Spleen (tissue), 11 donors: ENCODE results near the gene GLB1L. TPM values are rescaled to one million over a fixed set of nuclear protein-coding genes. Genes with fewer than 3 reads are reported as not detected.

Experiments
- DNase-seq: peaks from one replicate; pipeline ENCODE4 v3.0.0-alpha.2; 2020
- H3K27ac ChIP-seq, 8 donors: fragments of 200-600 bp; sonication (generic) in 7 of 8; 1 replicate in 4 of 8; 2 replicates in 4 of 8; pipeline versions ENCODE4 v1.5.0 to v1.8.0; 2016 to 2021; ENCODE audit warnings: inconsistent platforms in 4 of 8, mild to moderate bottlenecking in 4 of 8, moderate library complexity in 1 of 8
- H3K27me3 ChIP-seq, 7 donors: fragments of 200-600 bp; sonication (generic) in 6 of 7; replicated peaks in 1 of 7; 1 replicate in 4 of 7; 2 replicates in 3 of 7; pipeline versions ENCODE4 v1.5.0 to v1.8.0; 2016 to 2021; ENCODE audit warnings: inconsistent platforms in 3 of 7, mild to moderate bottlenecking in 1 of 7
- H3K36me3 ChIP-seq, 6 donors: fragments of 200-600 bp; sonication (generic) in 5 of 6; 1 replicate in 4 of 6; 2 replicates in 2 of 6; pipeline versions ENCODE4 v1.5.0 to v1.8.0; 2016 to 2021; ENCODE audit warnings: inconsistent platforms in 2 of 6
- H3K4me1 ChIP-seq, 6 donors: fragments of 200-600 bp; sonication (generic) in 5 of 6; 1 replicate in 3 of 6; 2 replicates in 3 of 6; pipeline versions ENCODE4 v1.5.0 to v1.8.0; 2016 to 2021; ENCODE audit warnings: inconsistent platforms in 3 of 6
- H3K4me3 ChIP-seq, 8 donors: fragments of 200-600 bp; sonication (generic) in 7 of 8; 1 replicate in 4 of 8; 2 replicates in 4 of 8; pipeline versions ENCODE4 v1.5.0 to v1.8.0; 2016 to 2021; ENCODE audit warnings: inconsistent platforms in 4 of 8, mild to moderate bottlenecking in 4 of 8, moderate library complexity in 2 of 8
- H3K9me3 ChIP-seq, 8 donors: fragments of 200-600 bp; sonication (generic) in 7 of 8; 1 replicate in 4 of 8; 2 replicates in 4 of 8; pipeline versions ENCODE4 v1.5.0 to v1.8.0; 2016 to 2021; ENCODE audit warnings: inconsistent platforms in 4 of 8
- POLR2A ChIP-seq, 3 donors: fragments of 450-650 bp; IDR thresholded peaks; one replicate each; pipeline ENCODE4 v1.5.1; 2017; ENCODE audit warnings: antibody characterized with exemption in 3 of 3, mild to moderate bottlenecking in 1 of 3
- POLR2AphosphoS5 ChIP-seq, 3 donors: sonication (generic); formaldehyde crosslinking; IDR thresholded peaks; one replicate each; pipeline ENCODE4 v1.5.1; 2017; ENCODE audit warnings: antibody characterized with exemption in 3 of 3
- WGBS, 5 donors: extraction: QIAGEN DNeasy Blood & Tissue Kit in 3 of 5; methylation state at CpG; one replicate each; pipeline versions ENCODE4 v1.1.5 to v1.1.7; 2013 to 2018; 5-methylcytosine and 5-hydroxymethylcytosine counted together
- intact Hi-C: fragments of 100-400 bp; cut with DNase I; formaldehyde crosslinking; loops from one replicate; pipeline ENCODE4 v1.15.0; 2023; ENCODE audit warnings: low total_unique reads
- microRNA-seq, 3 donors: library from miRNA; unstranded; fragments of <30 nt; microRNA quantifications; one replicate each; pipeline versions ENCODE4 to v1.1.0, GENCODE V29; 2019 to 2020
- polyA plus RNA-seq, 3 donors: library from polyadenylated mRNA; stranded (reverse); fragments of 200-250 nt; gene quantifications; one replicate each; pipeline ENCODE4 v1.2.1, GENCODE V29; 2013
- small RNA-seq, 4 donors: library from RNA; depleted of rRNA; stranded (forward); fragments of <200 nt; gene quantifications; one replicate each; pipeline ENCODE3, GENCODE V24; 2016
- total RNA-seq, 7 donors: library from RNA; depleted of rRNA in 3 of 7; stranded (reverse); fragments of >200 nt in 3 of 7; fragmentation: NEBNext Ultra II Directional in 4 of 7; extraction: Animal tissue kit (Norgen Biotek cat#: 25700) in 4 of 7; gene quantifications; one replicate each; pipeline versions ENCODE4 v1.1.0 to v1.2.1, GENCODE V29; 2016 to 2021
- TF ChIP-seq, protein P1 (sequence below), 11 experiments: fragments of 200-600 bp in 7 of 11; fragments of 450-650 bp in 4 of 11; sonication (generic) in 4 of 11; IDR thresholded peaks in 8 of 11; conservative IDR thresholded peaks in 3 of 11; 1 replicate in 7 of 11; 2 replicates in 4 of 11; pipeline versions ENCODE4 v1.4.0 to v1.8.0; 2016 to 2021; ENCODE audit warnings: antibody characterized with exemption in 11 of 11, inconsistent platforms in 4 of 11, mild to moderate bottlenecking in 1 of 11
- donor health status: healthy with polysubstance abuse.
- donor health status: DM: no; HTN: no; CAD: no; lungs with moderate emphysema.
- donor health status: DM: no; HTN: no; CAD: no.
- donor health status: Bipolar disorder and iron deficiency.
- donor health status: healthy.
- donor health status: DM: no; HTN: no; CAD: no.
- donor health status: DM: yes; HTN: yes; CAD: no.

GLB1L gene
- total and polyA plus RNA-seq, 10 donors = 2.3 to 9.6 (median 7.5) TPM

DNA sequence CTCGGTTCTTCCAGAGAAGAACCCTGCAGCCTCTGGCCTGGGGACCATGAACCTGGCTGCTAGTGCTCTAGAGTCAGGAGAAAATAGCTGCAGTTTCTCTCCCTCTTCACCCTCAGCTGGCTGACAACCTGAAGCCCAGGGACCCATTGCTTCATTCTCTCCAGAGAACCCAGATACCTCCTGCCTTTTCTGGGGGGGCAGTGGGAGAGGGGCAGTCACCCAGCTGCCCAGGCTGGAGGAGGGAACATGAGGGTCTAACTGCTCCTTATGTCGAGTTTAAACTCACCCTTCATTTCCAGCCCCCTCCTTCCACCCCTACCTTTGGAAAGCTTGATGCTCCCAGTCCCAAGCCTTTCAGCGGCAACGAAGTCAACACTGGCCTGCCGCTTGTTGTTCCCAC, 46.3 kb downstream of the GLB1L start:
- no peak overlapping the region for H3K4me3 ChIP-seq
- WGBS, 5 donors = 82 to 90% (median 85%) methylated on average over 5 of the region's 5 CpGs
- peaks cover 0 to 20% (median 0%) of the 10 kb centered on the region in 7 donors for H3K27me3 ChIP-seq
- no peak for DNase-seq
- TF ChIP-seq, protein P1, sequence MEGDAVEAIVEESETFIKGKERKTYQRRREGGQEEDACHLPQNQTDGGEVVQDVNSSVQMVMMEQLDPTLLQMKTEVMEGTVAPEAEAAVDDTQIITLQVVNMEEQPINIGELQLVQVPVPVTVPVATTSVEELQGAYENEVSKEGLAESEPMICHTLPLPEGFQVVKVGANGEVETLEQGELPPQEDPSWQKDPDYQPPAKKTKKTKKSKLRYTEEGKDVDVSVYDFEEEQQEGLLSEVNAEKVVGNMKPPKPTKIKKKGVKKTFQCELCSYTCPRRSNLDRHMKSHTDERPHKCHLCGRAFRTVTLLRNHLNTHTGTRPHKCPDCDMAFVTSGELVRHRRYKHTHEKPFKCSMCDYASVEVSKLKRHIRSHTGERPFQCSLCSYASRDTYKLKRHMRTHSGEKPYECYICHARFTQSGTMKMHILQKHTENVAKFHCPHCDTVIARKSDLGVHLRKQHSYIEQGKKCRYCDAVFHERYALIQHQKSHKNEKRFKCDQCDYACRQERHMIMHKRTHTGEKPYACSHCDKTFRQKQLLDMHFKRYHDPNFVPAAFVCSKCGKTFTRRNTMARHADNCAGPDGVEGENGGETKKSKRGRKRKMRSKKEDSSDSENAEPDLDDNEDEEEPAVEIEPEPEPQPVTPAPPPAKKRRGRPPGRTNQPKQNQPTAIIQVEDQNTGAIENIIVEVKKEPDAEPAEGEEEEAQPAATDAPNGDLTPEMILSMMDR (IDR thresholded peaks at IDR 0.05 in 8 of 11, conservative IDR thresholded peaks at IDR 0.05 in 3 of 11) = no peak
- TF ChIP-seq POLR2A (IDR thresholded peaks at IDR 0.05) = no peak
- TF ChIP-seq POLR2AphosphoS5 (IDR thresholded peaks at IDR 0.05) = no peak
- no peaks in the 10 kb centered on the region for H3K36me3 ChIP-seq
- no peak overlapping the region for H3K27ac ChIP-seq
- no peaks in the 10 kb centered on the region for H3K9me3 ChIP-seq
- H3K4me1 ChIP-seq = no peaks in the 10 kb centered on the region
- intact Hi-C loops = no loop called here

DNA sequence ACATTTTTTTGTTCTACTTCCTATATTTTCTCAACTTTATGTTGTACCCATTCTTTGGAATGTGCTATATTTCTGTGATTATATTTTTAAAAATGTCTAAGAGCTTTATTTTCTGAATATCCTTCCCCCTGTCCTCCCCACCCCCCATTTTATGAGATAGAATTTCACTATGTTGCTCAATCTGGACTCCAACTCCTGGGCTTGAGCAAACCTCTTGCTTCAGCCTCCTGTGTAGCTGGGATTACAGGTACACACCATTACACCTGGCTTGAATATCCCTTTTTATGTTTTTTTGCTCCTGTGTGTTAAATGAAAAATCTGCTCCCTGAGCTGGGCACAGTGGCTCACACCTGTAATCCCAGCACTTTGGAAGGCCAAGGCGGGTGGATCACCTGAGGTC, 47.9 kb downstream of the GLB1L start:
- no peak for TF ChIP-seq POLR2A (IDR thresholded peaks at IDR 0.05)
- no peak for TF ChIP-seq POLR2AphosphoS5 (IDR thresholded peaks at IDR 0.05)
- TF ChIP-seq, protein P1 (IDR thresholded peaks at IDR 0.05 in 8 of 11, conservative IDR thresholded peaks at IDR 0.05 in 3 of 11) = no peak
- no peak for DNase-seq
- no peaks in the 10 kb centered on the region for H3K36me3 ChIP-seq
- no peak overlapping the region for H3K27ac ChIP-seq
- intact Hi-C loops = no loop called here
- H3K4me3 ChIP-seq = no peak overlapping the region
- H3K9me3 ChIP-seq = no peaks in the 10 kb centered on the region
- 77 to 100% (median 92%) methylated on average over 1 of the region's 1 CpG for WGBS, 5 donors
- peaks cover 0 to 20% (median 0%) of the 10 kb centered on the region in 7 donors for H3K27me3 ChIP-seq
- no peaks in the 10 kb centered on the region for H3K4me1 ChIP-seq

DNA sequence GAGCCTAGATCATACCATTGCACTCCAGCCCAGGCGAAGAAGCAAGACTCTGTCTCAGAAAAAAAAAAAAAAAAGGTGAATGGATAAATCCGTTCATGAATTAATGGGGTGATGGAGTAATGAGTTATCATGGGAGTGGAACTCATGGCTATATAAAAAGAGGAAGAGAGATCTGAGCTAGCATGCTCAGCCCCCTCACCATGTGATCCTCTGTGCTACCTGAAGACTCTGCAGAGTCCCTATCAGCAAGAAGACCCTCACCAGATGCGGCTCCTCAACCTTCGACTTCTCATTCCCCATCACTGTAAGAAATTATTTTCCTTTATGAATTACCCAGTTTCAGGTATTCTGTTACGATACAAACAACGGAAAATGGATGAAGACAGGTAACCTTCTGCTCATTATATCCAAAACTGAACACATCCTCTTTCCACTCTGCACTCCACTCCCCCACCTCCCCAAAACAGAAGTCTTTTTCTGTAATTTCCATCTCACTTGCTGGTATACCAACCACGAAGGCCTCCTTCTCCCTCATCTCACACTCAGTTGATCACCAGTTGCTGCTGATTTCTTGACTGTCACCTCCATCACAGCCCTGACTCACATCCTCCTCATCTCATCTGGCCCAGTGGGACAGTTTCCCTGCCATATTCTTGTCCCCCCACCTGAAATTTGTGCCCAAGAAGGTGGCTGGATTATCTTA, 58.3 kb downstream of the GLB1L start:
- WGBS, 5 donors = 73 to 85% (median 81%) methylated on average over 7 of the region's 7 CpGs
- no peak for DNase-seq
- TF ChIP-seq, protein P1 (IDR thresholded peaks at IDR 0.05 in 8 of 11, conservative IDR thresholded peaks at IDR 0.05 in 3 of 11) = no peak
- peak in 1 of 3 donors; percentile 31 for TF ChIP-seq POLR2AphosphoS5 (IDR thresholded peaks at IDR 0.05)
- Histone ChIP-seq H3K4me1 (peaks cover 0 to 13% (median 7%) of the 10 kb centered on the region in 6 donors), H3K27me3 (no peaks in the 10 kb centered on the region), H3K27ac (peak overlapping the region in 2 of 8 donors; percentile 19 to 22), H3K4me3 (no peak overlapping the region), H3K9me3 (no peaks in the 10 kb centered on the region), H3K36me3 (peaks cover 0 to 48% (median 31%) of the 10 kb centered on the region in 6 donors)
- intact Hi-C loops = no loop called here

Small RNA genes lying within 50 kb of the gene (microRNA-seq; reads per million reads assigned to microRNA genes)
- 0 reads per million in 3 donors for gene MIR153-1

Small RNA genes lying within 50 kb of the gene (small RNA-seq; reads per million reads assigned to genes)
- gene MIR153-1 = 0 to 0.35 (median 0.06) reads per million in 4 donors

Other genes with a start within 250 kb of the GLB1L start
- under 1 TPM in 1 of 7 donors, not detected in 6; 0.28 TPM for gene CFAP65, start 203.9 kb downstream of the GLB1L start, total RNA-seq
- gene CFAP65, start 203.9 kb downstream of the GLB1L start, polyA plus RNA-seq = not detected
- not detected for gene IHH, start 184.5 kb downstream of the GLB1L start, total RNA-seq
- gene IHH, start 184.5 kb downstream of the GLB1L start, polyA plus RNA-seq = under 1 TPM in 2 of 3 donors, not detected in 1; 0.06 to 0.13 TPM
- gene NHEJ1, start 84.6 kb downstream of the GLB1L start, total RNA-seq = 10 to 100 TPM; 13.3 to 25.9 (median 16.6) TPM
- 1 to 10 TPM; 5.5 to 7.9 (median 7.8) TPM for gene NHEJ1, start 84.6 kb downstream of the GLB1L start, polyA plus RNA-seq
- gene SLC23A3, start 75.4 kb downstream of the GLB1L start, total RNA-seq = 1 to 10 TPM; 1.5 to 5.0 (median 3.5) TPM
- gene SLC23A3, start 75.4 kb downstream of the GLB1L start, polyA plus RNA-seq = 1 to 10 TPM; 1.2 to 2.2 (median 1.3) TPM
- 10 to 100 TPM; 51.3 to 80.8 (median 66.4) TPM for gene CNPPD1, start 68.5 kb downstream of the GLB1L start, total RNA-seq
- gene CNPPD1, start 68.5 kb downstream of the GLB1L start, polyA plus RNA-seq = 10 to 100 TPM; 53.5 to 65.2 (median 65.2) TPM
- gene RETREG2, start 67.2 kb downstream of the GLB1L start, total RNA-seq = 100 to 1,000 TPM in 2 of 7 donors, 10 to 100 TPM in 5; 51.5 to 101 (median 76.3) TPM
- 10 to 100 TPM; 30.0 to 47.2 (median 32.8) TPM for gene RETREG2, start 67.2 kb downstream of the GLB1L start, polyA plus RNA-seq
- 10 to 100 TPM; 46.3 to 77.7 (median 49.8) TPM for gene ZFAND2B, start 38.7 kb downstream of the GLB1L start, total RNA-seq
- gene ZFAND2B, start 38.7 kb downstream of the GLB1L start, polyA plus RNA-seq = 10 to 100 TPM; 39.4 to 63.6 (median 55.0) TPM
- 10 to 100 TPM in 5 of 7 donors, 1 to 10 TPM in 2; 8.4 to 19.5 (median 11.4) TPM for gene ABCB6, start 26.5 kb downstream of the GLB1L start, total RNA-seq
- 10 to 100 TPM; 15.9 to 28.7 (median 28.0) TPM for gene ABCB6, start 26.5 kb downstream of the GLB1L start, polyA plus RNA-seq
- 10 to 100 TPM; 34.7 to 68.2 (median 47.2) TPM for gene ATG9A, start 15.8 kb downstream of the GLB1L start, total RNA-seq
- 10 to 100 TPM in 2 of 3 donors, 1 to 10 TPM in 1; 9.4 to 13.8 (median 12.6) TPM for gene ATG9A, start 15.8 kb downstream of the GLB1L start, polyA plus RNA-seq
- 100 to 1,000 TPM in 1 of 7 donors, 10 to 100 TPM in 6; 68.3 to 141 (median 74.0) TPM for gene ANKZF1, start 15.6 kb downstream of the GLB1L start, total RNA-seq
- gene ANKZF1, start 15.6 kb downstream of the GLB1L start, polyA plus RNA-seq = 10 to 100 TPM; 30.5 to 70.2 (median 54.7) TPM
- 10 to 100 TPM; 17.0 to 30.5 (median 22.8) TPM for gene STK16, start within 50 bp of the GLB1L start, total RNA-seq
- 10 to 100 TPM; 33.6 to 47.6 (median 44.2) TPM for gene STK16, start within 50 bp of the GLB1L start, polyA plus RNA-seq
- gene TUBA4B, start 7.8 kb upstream of the GLB1L start, total RNA-seq = not detected
- not detected for gene TUBA4B, start 7.8 kb upstream of the GLB1L start, polyA plus RNA-seq
- 100 to 1,000 TPM in 1 of 7 donors, 10 to 100 TPM in 6; 60.2 to 120 (median 73.4) TPM for gene TUBA4A, start 8.5 kb upstream of the GLB1L start, total RNA-seq
- gene TUBA4A, start 8.5 kb upstream of the GLB1L start, polyA plus RNA-seq = 10 to 100 TPM; 70.6 to 89.2 (median 73.4) TPM
- gene DNAJB2, start 33.9 kb upstream of the GLB1L start, total RNA-seq = 10 to 100 TPM; 35.0 to 64.4 (median 54.0) TPM
- gene DNAJB2, start 33.9 kb upstream of the GLB1L start, polyA plus RNA-seq = 10 to 100 TPM; 31.4 to 67.2 (median 43.2) TPM
- not detected for gene PTPRN, start 64.0 kb upstream of the GLB1L start, total RNA-seq
- gene PTPRN, start 64.0 kb upstream of the GLB1L start, polyA plus RNA-seq = under 1 TPM in 2 of 3 donors, not detected in 1; 0.06 to 0.12 TPM
- gene RESP18, start 87.3 kb upstream of the GLB1L start, total RNA-seq = under 1 TPM in 1 of 7 donors, not detected in 6; 0.83 TPM
- gene RESP18, start 87.3 kb upstream of the GLB1L start, polyA plus RNA-seq = not detected
- gene DNPEP, start 142.5 kb upstream of the GLB1L start, total RNA-seq = 10 to 100 TPM; 46.7 to 65.8 (median 59.2) TPM
- 10 to 100 TPM; 74.4 to 92.8 (median 91.7) TPM for gene DNPEP, start 142.5 kb upstream of the GLB1L start, polyA plus RNA-seq
- gene DES, start 172.9 kb upstream of the GLB1L start, total RNA-seq = 10 to 100 TPM in 3 of 7 donors, 1 to 10 TPM in 4; 4.3 to 18.1 (median 8.3) TPM
- gene DES, start 172.9 kb upstream of the GLB1L start, polyA plus RNA-seq = 10 to 100 TPM; 10.8 to 24.7 (median 14.1) TPM
- 1 to 10 TPM in 6 of 7 donors, under 1 TPM in 1; 0.74 to 4.5 (median 2.3) TPM for gene SPEG, start 189.4 kb upstream of the GLB1L start, total RNA-seq
- gene SPEG, start 189.4 kb upstream of the GLB1L start, polyA plus RNA-seq = 1 to 10 TPM; 4.4 to 8.2 (median 4.9) TPM